Fibroblast of the aortic adventitia (primary cell): ENCODE data around the gene DNAJB8. TPM values are rescaled to one million over a fixed set of nuclear protein-coding genes. Genes with fewer than 3 reads are reported as not detected.

Experiments
- DNase-seq: peaks from one replicate; pipeline ENCODE4 v3.0.0-alpha.2; 2010; ENCODE audit warnings: low read depth
- H3K4me3 ChIP-seq: 2 replicates; pipeline ENCODE4 v1.5.1; 2011; ENCODE audit warnings: low read depth, mild to moderate bottlenecking, control low read depth, low read length, moderate library complexity
- total RNA-seq: library from RNA; depleted of rRNA; stranded (reverse); fragments of >200 nt; gene quantifications from 2 replicates; pipeline ENCODE4 v1.2.3, GENCODE V29; 2012; ENCODE audit warnings: low replicate concordance
- TF ChIP-seq, protein P1 (sequence below): IDR thresholded peaks from 2 replicates; pipeline ENCODE4 v1.5.1; 2011; ENCODE audit warnings: mild to moderate bottlenecking, low read length, control low read depth, inconsistent platforms; ENCODE audit not compliant: insufficient read depth

Gene DNAJB8
- total RNA-seq, 1 donor: not detected

DNA sequence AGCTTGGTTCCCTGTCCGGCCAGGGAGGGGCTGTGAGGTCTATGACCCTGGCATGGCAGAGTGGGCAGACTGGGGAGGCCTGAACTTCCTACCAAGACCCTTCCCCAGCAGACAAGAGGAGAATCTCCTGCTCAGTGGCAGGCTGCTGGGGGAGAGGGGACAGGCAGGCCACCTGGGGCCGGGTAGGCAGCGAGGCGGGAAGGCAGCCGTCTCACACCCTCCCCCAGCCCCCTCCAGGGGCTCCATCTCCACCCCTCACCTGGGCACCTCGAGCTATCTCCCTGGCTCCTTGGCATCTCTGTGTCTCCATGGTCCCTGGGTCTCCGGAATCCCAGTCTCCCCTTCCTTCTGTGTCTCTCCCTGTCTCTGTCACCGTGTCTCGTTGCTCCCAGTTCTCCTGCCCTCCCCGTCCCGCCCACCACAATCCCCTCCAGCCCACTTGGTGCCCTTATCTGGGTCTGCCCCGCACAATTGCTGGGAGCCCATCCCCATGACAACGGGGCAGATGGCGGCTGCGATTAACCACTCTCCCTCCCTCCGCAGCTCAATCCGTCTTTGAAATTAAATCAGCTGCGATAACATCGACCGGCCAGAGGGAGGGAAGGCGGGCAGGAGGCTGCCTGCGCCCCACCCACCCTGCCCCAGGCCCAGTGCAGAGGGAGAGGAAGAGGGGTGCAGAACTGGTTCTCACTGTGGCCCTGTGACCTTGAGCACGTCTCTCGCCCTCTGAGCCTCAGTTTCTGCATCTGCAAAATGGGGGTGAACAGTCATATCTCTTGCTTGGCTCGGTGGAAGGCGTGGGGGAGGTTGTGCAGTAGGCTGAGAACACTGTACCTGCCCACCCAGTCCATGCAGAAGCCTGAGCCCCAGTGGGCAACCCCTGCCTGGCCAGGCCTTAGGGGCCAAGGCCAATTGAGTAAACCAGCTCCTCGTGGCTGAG, 9.6 kb downstream of the DNAJB8 start:
- no peak overlapping the region for H3K4me3 ChIP-seq
- no peak for DNase-seq
- TF ChIP-seq, protein P1, sequence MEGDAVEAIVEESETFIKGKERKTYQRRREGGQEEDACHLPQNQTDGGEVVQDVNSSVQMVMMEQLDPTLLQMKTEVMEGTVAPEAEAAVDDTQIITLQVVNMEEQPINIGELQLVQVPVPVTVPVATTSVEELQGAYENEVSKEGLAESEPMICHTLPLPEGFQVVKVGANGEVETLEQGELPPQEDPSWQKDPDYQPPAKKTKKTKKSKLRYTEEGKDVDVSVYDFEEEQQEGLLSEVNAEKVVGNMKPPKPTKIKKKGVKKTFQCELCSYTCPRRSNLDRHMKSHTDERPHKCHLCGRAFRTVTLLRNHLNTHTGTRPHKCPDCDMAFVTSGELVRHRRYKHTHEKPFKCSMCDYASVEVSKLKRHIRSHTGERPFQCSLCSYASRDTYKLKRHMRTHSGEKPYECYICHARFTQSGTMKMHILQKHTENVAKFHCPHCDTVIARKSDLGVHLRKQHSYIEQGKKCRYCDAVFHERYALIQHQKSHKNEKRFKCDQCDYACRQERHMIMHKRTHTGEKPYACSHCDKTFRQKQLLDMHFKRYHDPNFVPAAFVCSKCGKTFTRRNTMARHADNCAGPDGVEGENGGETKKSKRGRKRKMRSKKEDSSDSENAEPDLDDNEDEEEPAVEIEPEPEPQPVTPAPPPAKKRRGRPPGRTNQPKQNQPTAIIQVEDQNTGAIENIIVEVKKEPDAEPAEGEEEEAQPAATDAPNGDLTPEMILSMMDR: no peak

- DNase-seq: no peak
- TF ChIP-seq, protein P1: no peak
- H3K4me3 ChIP-seq: no peak overlapping the region
These were observed 10.6 kb downstream of the DNAJB8 start for GRCh38 chr3:128455786-128456748.

GRCh38 chr3:128455116-128455515, 11.6 kb downstream of the DNAJB8 start:
- H3K4me3 ChIP-seq: no peak overlapping the region
- no peak for DNase-seq
- TF ChIP-seq, protein P1: no peak

DNA sequence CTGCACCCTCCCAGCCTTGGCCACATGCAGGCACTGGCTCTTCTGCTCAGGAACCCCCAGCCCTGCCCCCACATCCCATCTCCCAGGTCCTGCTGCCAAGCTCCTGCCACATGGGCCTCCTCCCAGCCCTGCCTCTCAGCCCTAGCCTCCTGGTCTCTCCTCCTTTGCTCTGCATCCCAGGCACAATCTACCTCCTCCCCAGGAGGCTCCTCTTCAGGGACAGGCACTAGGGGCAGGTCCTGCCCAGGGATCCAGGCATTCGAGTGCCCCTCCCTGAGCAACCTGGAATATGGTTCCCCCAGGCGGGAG, 12.4 kb downstream of the DNAJB8 start:
- TF ChIP-seq, protein P1: no peak
- no peak overlapping the region for H3K4me3 ChIP-seq
- DNase-seq: no peak

DNA sequence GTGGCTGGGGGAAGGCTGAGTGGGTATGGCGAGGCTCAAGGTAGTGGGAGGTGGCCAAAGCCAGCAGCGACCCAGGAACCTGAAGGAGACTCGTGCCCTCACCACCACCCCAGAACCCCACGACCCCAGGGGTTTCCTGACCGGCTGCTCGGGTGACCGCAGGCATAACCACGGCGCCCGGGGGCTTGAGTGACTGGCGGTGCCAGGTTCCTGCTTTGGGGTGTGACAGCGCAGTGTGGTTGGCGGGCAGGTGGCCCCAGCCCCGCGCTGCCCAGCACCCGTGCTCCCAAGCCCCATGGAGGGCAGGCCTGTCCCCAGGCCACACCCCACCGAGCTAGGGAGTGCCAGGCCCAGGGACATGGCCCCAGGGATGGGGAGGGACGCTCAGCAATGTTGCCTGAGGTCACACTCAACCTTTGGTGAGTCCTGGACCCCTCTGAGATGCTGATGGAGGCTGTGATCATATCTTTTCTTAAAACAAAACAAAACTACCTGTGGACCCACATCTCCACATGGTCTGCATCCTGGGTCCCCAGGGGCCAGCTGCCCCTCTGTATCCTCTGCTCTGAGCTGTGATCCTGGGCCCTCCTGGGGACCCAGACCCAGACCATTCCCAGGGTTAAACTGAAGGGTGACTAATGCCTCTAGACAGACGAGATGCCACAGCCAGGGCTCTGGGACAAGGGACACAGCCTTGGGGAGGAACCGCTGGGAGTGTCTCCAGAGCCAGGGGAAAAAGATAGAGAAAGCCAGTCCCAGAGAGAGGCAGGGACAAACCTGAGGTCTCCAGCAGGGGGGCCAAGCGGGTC, 13.0 kb downstream of the DNAJB8 start:
- H3K4me3 ChIP-seq: no peak overlapping the region
- DNase-seq: no peak
- TF ChIP-seq, protein P1: no peak

GRCh38 chr3:128452678-128453275, 13.9 kb downstream of the DNAJB8 start:
- TF ChIP-seq, protein P1: no peak
- no peak for DNase-seq
- no peak overlapping the region for H3K4me3 ChIP-seq
